Measurements from ENCODE around the gene ELMOD3. TPM values are rescaled to one million over a fixed set of nuclear protein-coding genes. Genes with fewer than 3 reads are reported as not detected.

ELMOD3 gene
- total and polyA plus RNA-seq, 9 of the 15 experiments (the other 6 are each of a cell fraction or from before 2014, with no cell fraction given), result 2.7 to 18.7 (median 11.6) TPM

GRCh38 chr2:85326406-85327159 lies 28.0 kb upstream of the ELMOD3 start:
- peaks cover 15% of the 10 kb centered on the region for H4K20me1 ChIP-seq (replicated peaks; ENCODE audit: control insufficient read depth, insufficient read depth, low read length)
- no peaks in the 10 kb centered on the region for H3K9me1 ChIP-seq (ENCODE audit: control insufficient read depth, insufficient read depth, low read length)
- peak in 2 of 4 experiments; percentile 65 to 77 for DNase-seq (ENCODE audit: extremely low read depth in 1 of 4, low spot score in 3 of 4)
- BruUV-seq (replicated peaks), result no TSS peak
- H3K4me2 ChIP-seq (ENCODE audit: insufficient read depth, low read length), result peak overlapping the region; percentile 97
- peak overlapping the region; percentile 97 for H3K27ac ChIP-seq (ENCODE audit: extremely low read depth, low read depth, low read length)
- peak; percentile 80 for FAIRE-seq
- peak overlapping the region; percentile 93 to 98 for H3K9ac ChIP-seq (ENCODE audit: insufficient read depth in 1 of 2, low read depth in 2 of 2, low read length in 2 of 2)
- intact Hi-C loops (cut with micrococcal nuclease), result loop anchor here (5.0 kb wide), 3 partner anchors 91 to 291 kb away; partner anchors contain the start of genes SH2D6 and USP39
- no peaks in the 10 kb centered on the region for H3K9me3 ChIP-seq (replicated peaks; ENCODE audit: control insufficient read depth, insufficient read depth, low read depth, low read length)
- ChIA-PET CTCF (ENCODE audit: low intra/inter-chr PET ratio) (no interaction called here), POLR2A (interaction anchor here (0.7 to 2.6 kb wide), 7 partner anchors 12 to 285 kb away, joined by 3 to 13 read pairs (median 5); partner anchors contain the start of genes C2orf68, ELMOD3 and RETSAT)
- H2AFZ ChIP-seq (ENCODE audit: low read depth, low read length), result peak overlapping the region; percentile 57; the same call in 1 of the 2 replicates
- in situ Hi-C loops (cut with MboI), result no loop called here
- H3K79me2 ChIP-seq (ENCODE audit: control insufficient read depth, insufficient read depth, low read length), result peaks cover 52% of the 10 kb centered on the region
- no peaks in the 10 kb centered on the region for H3K27me3 ChIP-seq (ENCODE audit: control insufficient read depth in 2 of 2, insufficient read depth in 2 of 2, low read length in 2 of 2)
- H3K4me3 ChIP-seq, result peak overlapping the region; percentile 82
- under 1% methylated on average over 31 of the region's 32 CpGs for WGBS (ENCODE audit: insufficient coverage, low coverage, missing lambda C conversion rate)
- peaks cover 51% of the 10 kb centered on the region for H3K36me3 ChIP-seq (ENCODE audit: control insufficient read depth, insufficient read depth, low read length)
- peaks cover 21 to 27% of the 10 kb centered on the region in 2 experiments; a peak in 4 of 5 replicates for H3K4me1 ChIP-seq (replicated peaks in 1 of 2; ENCODE audit: control insufficient read depth in 2 of 2, insufficient read depth in 2 of 2, low read length in 2 of 2)
- peak; percentile 60 for ATAC-seq
- TF ChIP-seq ZNF239 (CRISPR knock-in tag; IDR thresholded peaks at IDR 0.05) (no peak), GATAD2A (IDR thresholded peaks at IDR 0.05) (no peak), ZBTB5 (IDR thresholded peaks at IDR 0.05) (no peak), SP1 (CRISPR knock-in tag; IDR thresholded peaks at IDR 0.05) (no peak; the same call in 1 of the 2 replicates), CTCF (IDR thresholded peaks at IDR 0.05 in 2 of 3, conservative IDR thresholded peaks at IDR 0.05 in 1 of 3; ENCODE audit: insufficient read depth in 2 of 3, low read depth in 1 of 3, low read length in 3 of 3) (no peak), ZNF507 (tag; conservative IDR thresholded peaks at IDR 0.05) (no peak), ZFPM2 (CRISPR knock-in tag; IDR thresholded peaks at IDR 0.05) (no peak), ELK1 (CRISPR knock-in tag; IDR thresholded peaks at IDR 0.05) (no peak), KDM1A (IDR thresholded peaks at IDR 0.05) (peak in 1 of 2 experiments; percentile 39; a peak in 1 of 4 replicates), BRF1 (IDR thresholded peaks at IDR 0.05; ENCODE audit: borderline replicate concordance, extremely low read depth, insufficient read length) (no peak), E2F4 (CRISPR knock-in tag; IDR thresholded peaks at IDR 0.05; ENCODE audit: low read depth) (no peak), JUNB (CRISPR knock-in tag; conservative IDR thresholded peaks at IDR 0.05) (no peak), LEF1 (IDR thresholded peaks at IDR 0.05) (no peak; the same call in 1 of the 2 replicates), C11orf30 (IDR thresholded peaks at IDR 0.05; ENCODE audit: low read depth) (no peak), ZNF551 (CRISPR knock-in tag; IDR thresholded peaks at IDR 0.05) (no peak), YBX1 (IDR thresholded peaks at IDR 0.05) (no peak), SRF (CRISPR knock-in tag; IDR thresholded peaks at IDR 0.05) (no peak)

Data from K562 (cell line).